ENCODE data around the gene CNNM1. TPM values are rescaled to one million over a fixed set of nuclear protein-coding genes. Genes with fewer than 3 reads are reported as not detected.

Gene CNNM1
- total RNA-seq, 2 donors from 2014 or later = 1.3 to 1.6 TPM

DNA sequence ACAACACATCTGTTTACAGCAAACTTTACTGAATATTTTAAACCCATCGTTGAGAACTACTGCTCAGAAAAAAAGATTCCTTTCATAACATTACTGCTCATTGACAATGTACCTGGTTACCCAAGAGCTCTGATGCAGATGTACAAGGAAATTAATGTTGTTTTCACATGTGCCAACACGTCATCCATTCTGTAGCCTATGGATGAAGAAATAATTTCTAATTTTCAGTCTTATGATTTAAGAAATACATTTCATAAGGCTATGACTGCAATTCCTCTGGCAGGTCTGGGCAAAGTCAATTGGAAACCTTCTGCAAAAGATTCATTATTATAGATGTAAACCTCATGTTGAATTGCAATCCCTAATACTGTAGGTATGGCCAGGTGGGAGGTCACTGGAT lies 16.7 kb upstream of the CNNM1 start:
- no peaks in the 10 kb centered on the region for H3K27me3 ChIP-seq
- no peaks in the 10 kb centered on the region for H3K9me3 ChIP-seq
- ATAC-seq = no peak
- H3K4me3 ChIP-seq = no peak overlapping the region
- TF ChIP-seq, protein P1, sequence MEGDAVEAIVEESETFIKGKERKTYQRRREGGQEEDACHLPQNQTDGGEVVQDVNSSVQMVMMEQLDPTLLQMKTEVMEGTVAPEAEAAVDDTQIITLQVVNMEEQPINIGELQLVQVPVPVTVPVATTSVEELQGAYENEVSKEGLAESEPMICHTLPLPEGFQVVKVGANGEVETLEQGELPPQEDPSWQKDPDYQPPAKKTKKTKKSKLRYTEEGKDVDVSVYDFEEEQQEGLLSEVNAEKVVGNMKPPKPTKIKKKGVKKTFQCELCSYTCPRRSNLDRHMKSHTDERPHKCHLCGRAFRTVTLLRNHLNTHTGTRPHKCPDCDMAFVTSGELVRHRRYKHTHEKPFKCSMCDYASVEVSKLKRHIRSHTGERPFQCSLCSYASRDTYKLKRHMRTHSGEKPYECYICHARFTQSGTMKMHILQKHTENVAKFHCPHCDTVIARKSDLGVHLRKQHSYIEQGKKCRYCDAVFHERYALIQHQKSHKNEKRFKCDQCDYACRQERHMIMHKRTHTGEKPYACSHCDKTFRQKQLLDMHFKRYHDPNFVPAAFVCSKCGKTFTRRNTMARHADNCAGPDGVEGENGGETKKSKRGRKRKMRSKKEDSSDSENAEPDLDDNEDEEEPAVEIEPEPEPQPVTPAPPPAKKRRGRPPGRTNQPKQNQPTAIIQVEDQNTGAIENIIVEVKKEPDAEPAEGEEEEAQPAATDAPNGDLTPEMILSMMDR (IDR thresholded peaks at IDR 0.05) = no peak
- TF ChIP-seq POLR2A (IDR thresholded peaks at IDR 0.05) = no peak
- intact Hi-C loops (cut with DNase I) = no loop called here
- no peak for DNase-seq
- H3K27ac ChIP-seq = no peak overlapping the region
- WGBS, 2 donors = 80% methylated on average over 2 of the region's 2 CpGs
- H3K36me3 ChIP-seq (replicated peaks in 1 of 2; ENCODE audit: insufficient read depth in 1 of 2, low read depth in 2 of 2) = no peaks in the 10 kb centered on the region
- no peaks in the 10 kb centered on the region for H3K4me1 ChIP-seq

DNA sequence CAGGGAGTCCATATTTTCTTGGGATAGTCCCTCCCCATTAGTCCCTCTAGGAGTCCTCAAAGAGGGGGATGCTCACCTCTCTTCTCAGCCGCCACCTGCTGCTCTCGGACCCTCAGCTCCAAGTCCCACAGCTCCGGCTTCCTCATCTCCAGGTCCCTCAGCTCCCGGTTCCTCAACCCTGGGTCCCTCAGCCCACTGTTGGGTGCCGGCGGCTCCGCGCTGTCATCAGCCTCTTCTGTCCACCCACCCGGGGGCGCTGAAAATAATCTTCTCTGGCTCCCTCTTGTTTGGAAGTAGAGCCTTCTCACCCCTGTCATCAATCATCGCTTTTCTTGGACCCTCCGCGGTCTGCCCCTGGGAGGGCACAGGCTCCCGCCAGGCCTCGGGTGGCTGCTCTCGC lies 13.3 kb upstream of the CNNM1 start:
- no peaks in the 10 kb centered on the region for H3K36me3 ChIP-seq (replicated peaks in 1 of 2; ENCODE audit: insufficient read depth in 1 of 2, low read depth in 2 of 2)
- 87 to 92% methylated on average over 16 of the region's 16 CpGs for WGBS, 2 donors
- no peak for DNase-seq
- no peak overlapping the region for H3K27ac ChIP-seq
- no peaks in the 10 kb centered on the region for H3K27me3 ChIP-seq
- TF ChIP-seq POLR2A (IDR thresholded peaks at IDR 0.05) = no peak
- TF ChIP-seq, protein P1 (IDR thresholded peaks at IDR 0.05) = no peak
- no peak for ATAC-seq
- no peaks in the 10 kb centered on the region for H3K9me3 ChIP-seq
- intact Hi-C loops (cut with DNase I) = no loop called here
- H3K4me3 ChIP-seq = no peak overlapping the region
- H3K4me1 ChIP-seq = no peaks in the 10 kb centered on the region

DNA sequence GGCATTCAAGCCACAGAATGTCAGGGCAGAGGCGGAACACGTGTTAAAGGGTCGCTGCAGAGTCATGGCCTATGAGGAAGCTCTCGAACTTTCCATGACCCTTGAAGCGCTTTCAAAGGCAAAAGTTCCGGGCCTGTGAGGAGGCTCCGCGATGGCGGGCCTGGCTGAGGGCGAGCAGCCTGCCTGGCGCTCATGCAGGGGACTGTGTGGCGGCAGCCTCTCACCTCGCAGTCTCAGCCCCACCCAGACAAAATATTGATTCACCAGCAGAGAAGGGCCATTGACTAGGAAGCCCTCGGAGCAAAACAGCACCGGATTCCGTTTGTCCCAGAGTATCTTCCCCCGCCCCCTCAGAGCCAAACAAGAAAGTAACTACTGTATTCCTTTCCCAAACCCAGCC lies 12.8 kb upstream of the CNNM1 start:
- WGBS, 2 donors = 79 to 84% methylated on average over 12 to 13 of the region's 17 CpGs
- TF ChIP-seq, protein P1 (IDR thresholded peaks at IDR 0.05) = no peak
- no peak for TF ChIP-seq POLR2A (IDR thresholded peaks at IDR 0.05)

DNA sequence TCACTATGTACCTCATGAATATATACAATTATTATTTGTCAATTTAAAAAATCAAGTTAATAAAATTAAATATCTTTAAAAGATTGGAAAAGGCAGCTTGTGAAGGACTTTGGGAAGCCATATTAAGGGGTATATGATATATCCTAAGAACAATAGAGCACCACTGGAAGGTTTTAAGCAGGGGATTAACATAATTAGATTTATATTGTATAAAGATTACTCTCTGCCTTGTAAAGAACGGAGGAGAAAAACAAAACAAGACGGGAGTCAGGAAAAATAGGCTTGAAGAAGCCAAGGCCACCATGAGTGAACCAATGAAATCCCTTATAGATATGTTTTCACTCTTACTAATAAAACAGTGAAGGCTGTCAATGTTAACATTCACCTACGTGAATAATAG lies 11.1 kb upstream of the CNNM1 start:
- no peak for ATAC-seq
- no peak overlapping the region for H3K4me3 ChIP-seq
- intact Hi-C loops (cut with DNase I) = no loop called here
- no peaks in the 10 kb centered on the region for H3K36me3 ChIP-seq (replicated peaks in 1 of 2; ENCODE audit: insufficient read depth in 1 of 2, low read depth in 2 of 2)
- no peak overlapping the region for H3K27ac ChIP-seq
- no peak for TF ChIP-seq POLR2A (IDR thresholded peaks at IDR 0.05)
- TF ChIP-seq, protein P1 (IDR thresholded peaks at IDR 0.05) = no peak
- no peaks in the 10 kb centered on the region for H3K4me1 ChIP-seq
- 75 to 77% methylated on average over 3 of the region's 3 CpGs for WGBS, 2 donors
- no peaks in the 10 kb centered on the region for H3K27me3 ChIP-seq
- DNase-seq = no peak
- no peaks in the 10 kb centered on the region for H3K9me3 ChIP-seq

More for the DNA sequence above, 12.8 kb upstream of the CNNM1 start:
- Histone ChIP-seq H3K4me1 (no peaks in the 10 kb centered on the region), H3K4me3 (no peak overlapping the region), H3K9me3 (no peaks in the 10 kb centered on the region), H3K27ac (no peak overlapping the region), H3K27me3 (no peaks in the 10 kb centered on the region), H3K36me3 (replicated peaks in 1 of 2; ENCODE audit: insufficient read depth in 1 of 2, low read depth in 2 of 2) (no peaks in the 10 kb centered on the region)
- intact Hi-C loops (cut with DNase I) = no loop called here
- no peak for DNase-seq
- no peak for ATAC-seq

DNA sequence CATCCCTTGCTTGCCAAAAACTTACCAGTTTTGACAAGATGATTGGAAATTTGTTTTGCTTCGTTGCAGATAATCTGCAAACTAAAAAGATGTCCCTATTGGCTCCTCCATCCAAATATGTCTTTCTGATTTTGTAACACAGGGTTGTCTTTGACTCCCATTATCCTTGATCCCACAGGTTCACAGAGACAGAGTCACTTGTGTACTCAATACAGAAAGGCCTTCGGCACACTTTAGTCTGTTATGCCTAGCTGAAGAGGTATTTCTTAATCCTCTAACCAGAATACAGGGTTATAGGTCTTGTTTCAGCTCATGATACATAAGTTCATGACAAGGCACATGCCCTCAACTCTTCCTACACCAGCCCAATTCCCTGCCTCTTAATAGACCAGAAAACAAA lies 10.7 kb upstream of the CNNM1 start:
- Histone ChIP-seq H3K9me3 (no peaks in the 10 kb centered on the region), H3K4me3 (no peak overlapping the region), H3K36me3 (replicated peaks in 1 of 2; ENCODE audit: insufficient read depth in 1 of 2, low read depth in 2 of 2) (no peaks in the 10 kb centered on the region), H3K27ac (no peak overlapping the region), H3K4me1 (no peaks in the 10 kb centered on the region), H3K27me3 (no peaks in the 10 kb centered on the region)
- ATAC-seq (no peak), DNase-seq (no peak)
- WGBS, 2 donors = 66 to 79% methylated on average over 2 of the region's 2 CpGs
- intact Hi-C loops (cut with DNase I) = no loop called here
- TF ChIP-seq POLR2A (IDR thresholded peaks at IDR 0.05) = no peak
- TF ChIP-seq, protein P1 (IDR thresholded peaks at IDR 0.05) = no peak
